Prostate gland (tissue), 2 donors: Measurements from ENCODE around the gene ZNF543.

Experiments
- CTCF ChIP-seq, 4 experiments: fragments of 200-600 bp in 2 of 4; fragments of 450-650 bp in 2 of 4; sonication (generic) in 2 of 4; IDR thresholded peaks; 1 replicate in 3 of 4; 2 replicates in 1 of 4; pipeline ENCODE4 v1.5.1; 2016 to 2019; ENCODE audit warnings: antibody characterized with exemption in 4 of 4, mild to moderate bottlenecking in 2 of 4, moderate library complexity in 2 of 4
- POLR2A ChIP-seq: fragments of 450-650 bp; IDR thresholded peaks from one replicate; pipeline ENCODE4 v1.6.1; 2016; ENCODE audit warnings: antibody characterized with exemption, mild to moderate bottlenecking
- POLR2AphosphoS5 ChIP-seq: sonication (generic); formaldehyde crosslinking; IDR thresholded peaks from one replicate; pipeline ENCODE4 v1.6.1; 2017; ENCODE audit warnings: antibody characterized with exemption

- TF ChIP-seq CTCF (IDR thresholded peaks at IDR 0.05) (no peak), POLR2A (no peak), POLR2AphosphoS5 (no peak)
Measured at GRCh38 chr19:57327993-57328392, 7.7 kb downstream of the ZNF543 start.
